Measurements from ENCODE around the gene CCNA1.

The CCNA1 gene

DNA sequence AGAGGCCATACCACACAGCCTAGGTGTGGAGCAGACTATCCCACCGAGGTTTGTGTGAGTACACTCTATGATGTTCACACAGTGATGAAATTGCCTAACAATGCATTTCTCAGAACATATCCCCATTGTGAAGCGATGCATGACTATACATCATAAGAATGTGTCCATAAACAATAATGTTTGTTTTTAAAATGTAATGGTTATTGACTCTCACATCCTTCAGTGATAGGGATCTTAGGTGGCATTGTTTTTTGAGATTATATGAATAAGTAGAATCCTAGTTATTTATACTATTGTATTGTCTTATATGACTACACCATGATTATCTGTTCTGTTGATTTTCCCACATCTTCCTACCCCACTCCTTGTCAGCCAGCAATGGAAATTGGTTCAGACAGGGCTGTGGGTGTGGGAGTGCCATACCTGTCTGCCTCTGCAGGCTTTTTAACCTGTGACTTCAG, 13.6 kb downstream of the CCNA1 start:
- Mint-ChIP-seq H3K4me3 (no peak overlapping the region), H3K4me1 (no peaks in the 10 kb centered on the region), H3K9me3 (no peaks in the 10 kb centered on the region), H3K27ac (no peak overlapping the region), H3K27me3 (ENCODE audit: low read depth, poor library complexity) (peaks cover 21% of the 10 kb centered on the region), H3K36me3 (ENCODE audit: low read depth) (no peaks in the 10 kb centered on the region)
- TF ChIP-seq CTCF (IDR thresholded peaks at IDR 0.05), result no peak
- DNase-seq, result no peak

- Mint-ChIP-seq H3K9me3 (no peaks in the 10 kb centered on the region), H3K27ac (no peak overlapping the region), H3K4me3 (no peak overlapping the region), H3K4me1 (no peaks in the 10 kb centered on the region), H3K27me3 (ENCODE audit: low read depth, poor library complexity) (peaks cover 23% of the 10 kb centered on the region), H3K36me3 (ENCODE audit: low read depth) (no peaks in the 10 kb centered on the region)
- no peak for DNase-seq
- TF ChIP-seq CTCF (IDR thresholded peaks at IDR 0.05), result no peak
Measured at GRCh38 chr13:36447501-36447900, 15.2 kb downstream of the CCNA1 start.

GRCh38 chr13:36450534-36450933, 18.2 kb downstream of the CCNA1 start:
- H3K36me3 Mint-ChIP-seq (ENCODE audit: low read depth), result no peaks in the 10 kb centered on the region
- no peak for DNase-seq
- TF ChIP-seq CTCF (IDR thresholded peaks at IDR 0.05), result no peak

GRCh38 chr13:36453516-36453915, 21.2 kb downstream of the CCNA1 start:
- Mint-ChIP-seq H3K9me3 (no peaks in the 10 kb centered on the region), H3K4me1 (no peaks in the 10 kb centered on the region), H3K4me3 (no peak overlapping the region), H3K27me3 (ENCODE audit: low read depth, poor library complexity) (peaks cover 20% of the 10 kb centered on the region), H3K27ac (no peak overlapping the region), H3K36me3 (ENCODE audit: low read depth) (no peaks in the 10 kb centered on the region)
- no peak for TF ChIP-seq CTCF (IDR thresholded peaks at IDR 0.05)
- no peak for DNase-seq

More at GRCh38 chr13:36450534-36450933, 18.2 kb downstream of the CCNA1 start:
- peaks cover 19% of the 10 kb centered on the region for H3K27me3 Mint-ChIP-seq (ENCODE audit: low read depth, poor library complexity)
- no peak overlapping the region for H3K27ac Mint-ChIP-seq
- H3K9me3 Mint-ChIP-seq, result no peaks in the 10 kb centered on the region
- H3K4me1 Mint-ChIP-seq, result no peaks in the 10 kb centered on the region
- no peak overlapping the region for H3K4me3 Mint-ChIP-seq

- no peak for DNase-seq
- TF ChIP-seq CTCF (IDR thresholded peaks at IDR 0.05), result no peak
- peaks cover 17% of the 10 kb centered on the region for H3K27me3 Mint-ChIP-seq (ENCODE audit: low read depth, poor library complexity)
- no peaks in the 10 kb centered on the region for H3K36me3 Mint-ChIP-seq (ENCODE audit: low read depth)
- no peaks in the 10 kb centered on the region for H3K9me3 Mint-ChIP-seq
- no peak overlapping the region for H3K27ac Mint-ChIP-seq
- no peak overlapping the region for H3K4me3 Mint-ChIP-seq
- no peaks in the 10 kb centered on the region for H3K4me1 Mint-ChIP-seq
Measured at GRCh38 chr13:36454121-36454520, 21.8 kb downstream of the CCNA1 start.

GRCh38 chr13:36454987-36455386, 22.7 kb downstream of the CCNA1 start:
- H3K27ac Mint-ChIP-seq, result no peak overlapping the region
- H3K27me3 Mint-ChIP-seq (ENCODE audit: low read depth, poor library complexity), result peaks cover 17% of the 10 kb centered on the region
- DNase-seq, result no peak
- H3K4me1 Mint-ChIP-seq, result no peaks in the 10 kb centered on the region
- H3K4me3 Mint-ChIP-seq, result no peak overlapping the region
- TF ChIP-seq CTCF (IDR thresholded peaks at IDR 0.05), result no peak
- H3K36me3 Mint-ChIP-seq (ENCODE audit: low read depth), result no peaks in the 10 kb centered on the region
- H3K9me3 Mint-ChIP-seq, result no peaks in the 10 kb centered on the region

All from nephron progenitor cell (in vitro differentiated cells).